ENCODE data around the gene TTC12.
A peak's percentile ranks its signal among the peaks of the same experiment; 100 is the strongest.

Gene TTC12

GRCh38 chr11:113295993-113296392, 18.4 kb upstream of the TTC12 start:
- no peak for TF ChIP-seq YY1 (IDR thresholded peaks at IDR 0.05; ENCODE audit: low read depth)
- no peak for TF ChIP-seq EP300 (IDR thresholded peaks at IDR 0.05; ENCODE audit: borderline replicate concordance)
- no peak for TF ChIP-seq TEAD4 (IDR thresholded peaks at IDR 0.05)
- TF ChIP-seq REST (IDR thresholded peaks at IDR 0.05; ENCODE audit: low read depth): no peak
- TF ChIP-seq NFIC (IDR thresholded peaks at IDR 0.05): no peak
- TF ChIP-seq CREB1 (IDR thresholded peaks at IDR 0.05; ENCODE audit: low read depth): no peak
- no peak for TF ChIP-seq RAD21 (IDR thresholded peaks at IDR 0.05; ENCODE audit: low read depth)
- TF ChIP-seq USF1 (IDR thresholded peaks at IDR 0.05): no peak
- TF ChIP-seq FOXM1 (IDR thresholded peaks at IDR 0.05; ENCODE audit: borderline replicate concordance, low read depth): no peak
- TF ChIP-seq TAF1 (IDR thresholded peaks at IDR 0.05; ENCODE audit: low read depth): no peak
- TF ChIP-seq MAX (IDR thresholded peaks at IDR 0.05): no peak
- no peak for TF ChIP-seq EGR1 (IDR thresholded peaks at IDR 0.05)
- TF ChIP-seq CEBPB (IDR thresholded peaks at IDR 0.05): no peak
- no peak for TF ChIP-seq ZBTB7A (IDR thresholded peaks at IDR 0.05; ENCODE audit: low read depth)

GRCh38 chr11:113296447-113297205, 17.8 kb upstream of the TTC12 start:
- no peak for TF ChIP-seq FOXM1 (IDR thresholded peaks at IDR 0.05; ENCODE audit: borderline replicate concordance, low read depth)
- TF ChIP-seq NFIC (IDR thresholded peaks at IDR 0.05): no peak
- TF ChIP-seq EP300 (IDR thresholded peaks at IDR 0.05; ENCODE audit: borderline replicate concordance): no peak

GRCh38 chr11:113304916-113305315, 9.5 kb upstream of the TTC12 start:
- TF ChIP-seq FOXM1 (IDR thresholded peaks at IDR 0.05; ENCODE audit: borderline replicate concordance, low read depth) (no peak), YY1 (IDR thresholded peaks at IDR 0.05; ENCODE audit: low read depth) (no peak), REST (IDR thresholded peaks at IDR 0.05; ENCODE audit: low read depth) (no peak), TEAD4 (IDR thresholded peaks at IDR 0.05) (no peak), RAD21 (IDR thresholded peaks at IDR 0.05; ENCODE audit: low read depth) (no peak), EGR1 (IDR thresholded peaks at IDR 0.05) (no peak), NFIC (IDR thresholded peaks at IDR 0.05) (no peak), CREB1 (IDR thresholded peaks at IDR 0.05; ENCODE audit: low read depth) (no peak)

GRCh38 chr11:113305440-113306336, 8.7 kb upstream of the TTC12 start:
- TF ChIP-seq TAF1 (IDR thresholded peaks at IDR 0.05; ENCODE audit: low read depth): no peak
- TF ChIP-seq RAD21 (IDR thresholded peaks at IDR 0.05; ENCODE audit: low read depth): peak; percentile 95

GRCh38 chr11:113308601-113309000, 5.8 kb upstream of the TTC12 start:
- TF ChIP-seq CEBPB (IDR thresholded peaks at IDR 0.05) (no peak), EP300 (IDR thresholded peaks at IDR 0.05; ENCODE audit: borderline replicate concordance) (no peak), TEAD4 (IDR thresholded peaks at IDR 0.05) (no peak)

GRCh38 chr11:113311536-113311935, 2.8 kb upstream of the TTC12 start:
- TF ChIP-seq TEAD4 (IDR thresholded peaks at IDR 0.05): no peak
- TF ChIP-seq REST (IDR thresholded peaks at IDR 0.05; ENCODE audit: low read depth): no peak
- no peak for TF ChIP-seq NFIC (IDR thresholded peaks at IDR 0.05)
- TF ChIP-seq USF1 (IDR thresholded peaks at IDR 0.05): no peak
- TF ChIP-seq CREB1 (IDR thresholded peaks at IDR 0.05; ENCODE audit: low read depth): no peak
- no peak for TF ChIP-seq TCF12 (IDR thresholded peaks at IDR 0.05; ENCODE audit: low read depth)

Measured in Ishikawa (cell line).